Fibroblast of villous mesenchyme (primary cell): ENCODE results near the gene BMI1. TPM values are rescaled to one million over a fixed set of nuclear protein-coding genes. Genes with fewer than 3 reads are reported as not detected.
A peak's percentile ranks its signal among the peaks of the same experiment; 100 is the strongest.

Experiments
- DNase-seq: peaks from one replicate; pipeline ENCODE4 v3.0.0-alpha.2; 2010; ENCODE audit warnings: low read depth
- H3K4me3 ChIP-seq: 2 replicates; pipeline ENCODE4 v1.5.1; 2011; ENCODE audit warnings: low read depth, mild to moderate bottlenecking, low read length
- CTCF ChIP-seq: IDR thresholded peaks from 2 replicates; pipeline ENCODE4 v1.5.1; 2012; ENCODE audit warnings: low read depth, mild to moderate bottlenecking, low read length; ENCODE audit not compliant: insufficient read depth
- total RNA-seq: library from RNA; depleted of rRNA; stranded (reverse); fragments of >200 nt; gene quantifications from 2 replicates; pipeline ENCODE4 v1.2.3, GENCODE V29; 2012

BMI1 gene
- total RNA-seq, 1 donor = 43.2 TPM

- TF ChIP-seq CTCF = no peak
- H3K4me3 ChIP-seq = no peak overlapping the region
- no peak for DNase-seq
Measured at GRCh38 chr10:22319547-22319979, 1.3 kb upstream of the BMI1 start.

GRCh38 chr10:22319980-22320558, 830 bp upstream of the BMI1 start:
- DNase-seq = peak; percentile 19
- peak overlapping the region; percentile 60 for H3K4me3 ChIP-seq
- TF ChIP-seq CTCF = no peak

GRCh38 chr10:22321156-22321923, 441 bp downstream of the BMI1 start:
- no peak for TF ChIP-seq CTCF
- peak; percentile 74 for DNase-seq
- H3K4me3 ChIP-seq = peak overlapping the region; percentile 72

GRCh38 chr10:22321924-22322640, 1.2 kb downstream of the BMI1 start:
- H3K4me3 ChIP-seq = peak overlapping the region; percentile 68
- TF ChIP-seq CTCF = no peak
- peak; percentile 20 for DNase-seq

GRCh38 chr10:22322641-22323160, 1.8 kb downstream of the BMI1 start:
- H3K4me3 ChIP-seq = peak overlapping the region; percentile 68
- TF ChIP-seq CTCF = no peak
- DNase-seq = no peak

GRCh38 chr10:22323538-22324305, 2.8 kb downstream of the BMI1 start:
- no peak for DNase-seq
- no peak overlapping the region for H3K4me3 ChIP-seq
- no peak for TF ChIP-seq CTCF
